Skeletal muscle tissue (tissue), 4 donors: ENCODE data around the gene FBXO30. TPM values are rescaled to one million over a fixed set of nuclear protein-coding genes. Genes with fewer than 3 reads are reported as not detected.

Experiments used
- H3K27ac ChIP-seq: one replicate; pipeline ENCODE4 v1.7.0; 2013; ENCODE audit warnings: mild to moderate bottlenecking, low read depth, low read length, inconsistent platforms
- H3K27me3 ChIP-seq, 3 donors: one replicate each; pipeline ENCODE4 v1.7.0; 2013; ENCODE audit warnings: low read length in 3 of 3; ENCODE audit not compliant: control insufficient read depth in 3 of 3, insufficient read depth in 3 of 3
- H3K36me3 ChIP-seq, 3 donors: one replicate each; pipeline ENCODE4 v1.7.0; 2013; ENCODE audit warnings: low read length in 3 of 3; ENCODE audit not compliant: control insufficient read depth in 3 of 3, insufficient read depth in 3 of 3
- H3K4me1 ChIP-seq, 3 donors: one replicate each; pipeline ENCODE4 v1.7.0; 2013; ENCODE audit warnings: low read length in 3 of 3, mild to moderate bottlenecking in 3 of 3; ENCODE audit not compliant: control insufficient read depth in 3 of 3, insufficient read depth in 3 of 3
- H3K4me3 ChIP-seq, 3 donors: one replicate each; pipeline ENCODE4 v1.7.0; 2013; ENCODE audit warnings: low read length in 3 of 3
- H3K9ac ChIP-seq, 3 donors: one replicate each; pipeline ENCODE4 v1.7.0; 2013; ENCODE audit warnings: low read length in 3 of 3, mild to moderate bottlenecking in 3 of 3, moderate library complexity in 2 of 3, low read depth in 1 of 3
- H3K9me3 ChIP-seq, 3 donors: one replicate each; pipeline ENCODE4 v1.7.0; 2013; ENCODE audit warnings: low read length in 3 of 3; ENCODE audit not compliant: control insufficient read depth in 3 of 3
- total RNA-seq: library from RNA; depleted of rRNA; stranded (reverse); fragments of >200 nt; gene quantifications from one replicate; pipeline ENCODE4 v1.2.3, GENCODE V29; 2014
- donor health status: Osteomylitis.

The FBXO30 gene
- total RNA-seq, 1 donor from 2014 or later, result 14.1 TPM

GRCh38 chr6:145809211-145809610, 5.4 kb downstream of the FBXO30 start:
- H3K4me1 ChIP-seq, result peaks cover 10 to 21% (median 17%) of the 10 kb centered on the region in 3 donors
- H3K4me3 ChIP-seq, result no peak overlapping the region

GRCh38 chr6:145808239-145808638, 6.4 kb downstream of the FBXO30 start:
- no peak overlapping the region for H3K4me3 ChIP-seq
- no peak overlapping the region for H3K27ac ChIP-seq
- no peaks in the 10 kb centered on the region for H3K9me3 ChIP-seq
- no peak overlapping the region for H3K9ac ChIP-seq
- H3K4me1 ChIP-seq, result peaks cover 10 to 19% (median 17%) of the 10 kb centered on the region in 3 donors
- H3K36me3 ChIP-seq, result peaks cover 7 to 20% (median 16%) of the 10 kb centered on the region in 3 donors
- no peaks in the 10 kb centered on the region for H3K27me3 ChIP-seq

More at GRCh38 chr6:145809211-145809610, 5.4 kb downstream of the FBXO30 start:
- Histone ChIP-seq H3K9ac (peak overlapping the region in 1 of 3 donors; percentile 5), H3K27ac (no peak overlapping the region), H3K36me3 (peaks cover 7 to 20% (median 16%) of the 10 kb centered on the region in 3 donors), H3K27me3 (no peaks in the 10 kb centered on the region), H3K9me3 (no peaks in the 10 kb centered on the region)

- Histone ChIP-seq H3K4me1 (peaks cover 0 to 10% (median 0%) of the 10 kb centered on the region in 3 donors), H3K27me3 (no peaks in the 10 kb centered on the region), H3K9me3 (no peaks in the 10 kb centered on the region), H3K36me3 (peaks cover 10 to 23% (median 19%) of the 10 kb centered on the region in 3 donors), H3K9ac (no peak overlapping the region), H3K27ac (no peak overlapping the region), H3K4me3 (no peak overlapping the region)
Observed at GRCh38 chr6:145802141-145802540, 12.5 kb downstream of the FBXO30 start.

GRCh38 chr6:145801021-145801420, 13.6 kb downstream of the FBXO30 start:
- Histone ChIP-seq H3K27me3 (no peaks in the 10 kb centered on the region), H3K4me3 (no peak overlapping the region), H3K4me1 (peaks cover 0 to 10% (median 0%) of the 10 kb centered on the region in 3 donors), H3K9me3 (no peaks in the 10 kb centered on the region), H3K36me3 (peaks cover 10 to 21% (median 18%) of the 10 kb centered on the region in 3 donors), H3K27ac (no peak overlapping the region), H3K9ac (no peak overlapping the region)

- Histone ChIP-seq H3K4me3 (no peak overlapping the region), H3K9me3 (no peaks in the 10 kb centered on the region), H3K27me3 (no peaks in the 10 kb centered on the region), H3K27ac (no peak overlapping the region), H3K36me3 (peaks cover 3% of the 10 kb centered on the region in 3 donors), H3K9ac (no peak overlapping the region), H3K4me1 (peaks cover 0 to 4% (median 0%) of the 10 kb centered on the region in 3 donors)
Observed at GRCh38 chr6:145798530-145798929, 16.1 kb downstream of the FBXO30 start.

GRCh38 chr6:145789443-145789842, 25.2 kb downstream of the FBXO30 start:
- Histone ChIP-seq H3K9ac (no peak overlapping the region), H3K4me1 (peaks cover 0 to 23% (median 16%) of the 10 kb centered on the region in 3 donors), H3K9me3 (peaks cover 0 to 4% (median 0%) of the 10 kb centered on the region in 3 donors), H3K27ac (peak overlapping the region; percentile 82), H3K27me3 (no peaks in the 10 kb centered on the region), H3K4me3 (no peak overlapping the region), H3K36me3 (peaks cover 0 to 3% (median 0%) of the 10 kb centered on the region in 3 donors)

- H3K4me1 ChIP-seq, result peaks cover 0 to 24% (median 16%) of the 10 kb centered on the region in 3 donors
- no peak overlapping the region for H3K4me3 ChIP-seq
- H3K27ac ChIP-seq, result no peak overlapping the region
- H3K27me3 ChIP-seq, result no peaks in the 10 kb centered on the region
- no peak overlapping the region for H3K9ac ChIP-seq
- H3K36me3 ChIP-seq, result peaks cover 0 to 3% (median 0%) of the 10 kb centered on the region in 3 donors
- peaks cover 0 to 4% (median 0%) of the 10 kb centered on the region in 3 donors for H3K9me3 ChIP-seq
Observed at GRCh38 chr6:145787688-145788087, 26.9 kb downstream of the FBXO30 start.

GRCh38 chr6:145784683-145785082, 29.9 kb downstream of the FBXO30 start:
- H3K27ac ChIP-seq, result no peak overlapping the region
- no peaks in the 10 kb centered on the region for H3K27me3 ChIP-seq
- H3K4me3 ChIP-seq, result peak overlapping the region in 1 of 3 donors; percentile 36
- no peaks in the 10 kb centered on the region for H3K9me3 ChIP-seq
- peaks cover 0 to 24% (median 16%) of the 10 kb centered on the region in 3 donors for H3K4me1 ChIP-seq
- H3K36me3 ChIP-seq, result peaks cover 0 to 3% (median 0%) of the 10 kb centered on the region in 3 donors
- no peak overlapping the region for H3K9ac ChIP-seq

GRCh38 chr6:145783796-145784195, 30.8 kb downstream of the FBXO30 start:
- H3K4me1 ChIP-seq, result peaks cover 0 to 23% (median 11%) of the 10 kb centered on the region in 3 donors

GRCh38 chr6:145772846-145773245, 41.7 kb downstream of the FBXO30 start:
- no peaks in the 10 kb centered on the region for H3K4me1 ChIP-seq
- no peaks in the 10 kb centered on the region for H3K36me3 ChIP-seq

More at GRCh38 chr6:145783796-145784195, 30.8 kb downstream of the FBXO30 start:
- Histone ChIP-seq H3K4me3 (no peak overlapping the region), H3K9me3 (no peaks in the 10 kb centered on the region), H3K36me3 (peaks cover 0 to 3% (median 0%) of the 10 kb centered on the region in 3 donors), H3K27me3 (no peaks in the 10 kb centered on the region), H3K27ac (no peak overlapping the region), H3K9ac (no peak overlapping the region)

More at GRCh38 chr6:145772846-145773245, 41.7 kb downstream of the FBXO30 start:
- Histone ChIP-seq H3K4me3 (no peak overlapping the region), H3K27ac (no peak overlapping the region), H3K27me3 (no peaks in the 10 kb centered on the region), H3K9me3 (no peaks in the 10 kb centered on the region), H3K9ac (no peak overlapping the region)
